Memory B cell (primary cell): ENCODE measurements around the gene NPHP1.

Source experiments
- ATAC-seq: fragments of 150-1000 bp; cut with Tn5 transposase; 2 replicates; pipeline ENCODE4 v1.10.0; 2021; ENCODE audit warnings: low read depth, mild to moderate bottlenecking, moderate library complexity
- DNase-seq, 2 donors: peaks; one replicate each; pipeline ENCODE4 v3.0.0; 2022; ENCODE audit warnings: low spot score in 2 of 2
- H3K27ac Mint-ChIP-seq: one replicate; pipeline ENCODE4 v1.8.0; 2022; ENCODE audit warnings: mild to moderate bottlenecking, moderate library complexity, mixed read lengths
- H3K27me3 Mint-ChIP-seq: one replicate; pipeline ENCODE4 v1.8.0; 2022; ENCODE audit warnings: mixed read lengths
- H3K36me3 Mint-ChIP-seq: one replicate; pipeline ENCODE4 v1.8.0; 2022; ENCODE audit warnings: mild to moderate bottlenecking, mixed read lengths
- H3K4me1 Mint-ChIP-seq: one replicate; pipeline ENCODE4 v1.8.0; 2022; ENCODE audit warnings: mixed read lengths
- H3K4me3 Mint-ChIP-seq: one replicate; pipeline ENCODE4 v1.8.0; 2022; ENCODE audit warnings: mild to moderate bottlenecking, moderate library complexity, mixed read lengths
- H3K9me3 Mint-ChIP-seq: one replicate; pipeline ENCODE4 v1.8.0; 2022; ENCODE audit warnings: mixed read lengths

Gene NPHP1

GRCh38 chr2:110130757-110131156, 74.1 kb downstream of the NPHP1 start:
- H3K9me3 Mint-ChIP-seq: peaks cover 11% of the 10 kb centered on the region
- DNase-seq (no peak), ATAC-seq (no peak)
- H3K27ac Mint-ChIP-seq: no peak overlapping the region
- H3K4me1 Mint-ChIP-seq: no peaks in the 10 kb centered on the region
- H3K4me3 Mint-ChIP-seq: no peak overlapping the region
- H3K27me3 Mint-ChIP-seq: peaks cover 2% of the 10 kb centered on the region
- H3K36me3 Mint-ChIP-seq: peaks cover 13% of the 10 kb centered on the region

- Mint-ChIP-seq H3K9me3 (no peaks in the 10 kb centered on the region), H3K36me3 (peaks cover 6% of the 10 kb centered on the region), H3K4me1 (no peaks in the 10 kb centered on the region), H3K4me3 (no peak overlapping the region), H3K27me3 (peaks cover under 1% of the 10 kb centered on the region), H3K27ac (no peak overlapping the region)
- ATAC-seq (no peak), DNase-seq (no peak)
Observed at GRCh38 chr2:110126906-110127305, 77.9 kb downstream of the NPHP1 start.

DNA sequence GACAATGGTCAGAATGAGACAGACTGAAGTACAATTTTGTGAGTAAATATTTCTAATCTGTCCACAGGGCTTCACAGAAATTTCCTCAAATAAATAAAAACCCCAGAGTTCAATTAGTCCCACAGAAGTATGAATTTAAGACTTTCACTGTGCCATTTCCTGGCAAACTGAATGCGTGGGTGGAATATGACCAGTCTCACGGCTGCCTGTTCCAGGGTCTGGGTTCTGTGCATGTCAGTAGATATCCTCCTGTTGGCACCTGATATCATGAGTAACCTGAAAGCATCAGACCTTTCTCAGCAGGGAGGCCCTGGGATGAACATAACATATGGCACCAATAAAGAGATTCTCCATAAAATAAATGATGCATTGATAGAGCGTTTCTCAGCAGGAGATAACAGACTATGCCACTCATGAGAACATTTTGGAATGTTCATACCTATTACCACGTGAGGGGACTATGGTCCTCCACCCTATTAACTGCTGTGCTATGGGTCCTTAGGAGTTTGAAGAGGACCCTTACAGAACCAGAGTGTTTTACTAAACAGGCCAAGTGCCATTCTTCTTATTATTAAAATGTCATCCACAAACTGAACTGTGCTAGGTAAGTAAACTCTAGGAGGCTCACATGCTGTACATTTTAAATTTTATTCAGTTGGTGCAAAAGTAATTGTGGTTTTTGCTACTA, 78.6 kb downstream of the NPHP1 start:
- ATAC-seq (no peak), DNase-seq (no peak)
- Mint-ChIP-seq H3K27me3 (no peaks in the 10 kb centered on the region), H3K4me3 (no peak overlapping the region), H3K27ac (no peak overlapping the region), H3K9me3 (no peaks in the 10 kb centered on the region), H3K4me1 (no peaks in the 10 kb centered on the region), H3K36me3 (peaks cover 5% of the 10 kb centered on the region)

DNA sequence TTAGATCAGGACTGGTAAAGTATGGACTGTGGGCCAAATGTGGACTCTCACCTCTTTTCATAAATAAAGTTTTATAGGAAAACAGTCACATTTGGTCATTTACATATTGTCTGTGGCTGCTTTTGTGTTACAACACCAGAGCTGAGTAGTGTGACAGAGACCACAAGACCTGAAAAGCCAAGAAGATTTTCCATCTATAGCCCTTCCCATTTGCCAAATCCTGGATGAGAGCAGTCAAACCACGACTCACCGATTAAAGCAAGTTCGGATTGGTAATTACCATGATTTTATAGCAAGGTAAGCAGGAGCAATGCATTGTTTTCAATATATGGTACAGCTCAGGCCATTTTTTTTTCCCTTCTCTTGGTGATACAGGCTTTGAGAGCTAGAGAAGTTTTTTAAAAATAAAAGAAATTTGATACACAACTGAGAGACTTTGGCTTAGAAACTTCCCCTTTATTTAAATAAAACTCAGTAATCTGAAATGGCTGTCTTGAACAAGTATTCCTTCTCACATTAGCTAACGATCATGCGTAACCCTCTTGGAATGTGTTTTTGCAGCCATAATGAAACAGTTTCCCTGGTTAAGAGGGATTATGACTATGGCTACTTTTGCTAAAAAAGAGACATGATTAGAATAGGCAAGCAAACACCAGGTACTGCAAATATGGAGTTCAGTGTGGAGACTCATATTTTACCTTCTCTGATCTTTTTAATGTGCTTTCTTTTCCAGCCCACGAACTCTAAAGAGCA, 79.7 kb downstream of the NPHP1 start:
- ATAC-seq (no peak), DNase-seq (no peak)
- Mint-ChIP-seq H3K4me1 (no peaks in the 10 kb centered on the region), H3K36me3 (no peaks in the 10 kb centered on the region), H3K9me3 (no peaks in the 10 kb centered on the region), H3K27ac (no peak overlapping the region), H3K4me3 (no peak overlapping the region), H3K27me3 (no peaks in the 10 kb centered on the region)

DNA sequence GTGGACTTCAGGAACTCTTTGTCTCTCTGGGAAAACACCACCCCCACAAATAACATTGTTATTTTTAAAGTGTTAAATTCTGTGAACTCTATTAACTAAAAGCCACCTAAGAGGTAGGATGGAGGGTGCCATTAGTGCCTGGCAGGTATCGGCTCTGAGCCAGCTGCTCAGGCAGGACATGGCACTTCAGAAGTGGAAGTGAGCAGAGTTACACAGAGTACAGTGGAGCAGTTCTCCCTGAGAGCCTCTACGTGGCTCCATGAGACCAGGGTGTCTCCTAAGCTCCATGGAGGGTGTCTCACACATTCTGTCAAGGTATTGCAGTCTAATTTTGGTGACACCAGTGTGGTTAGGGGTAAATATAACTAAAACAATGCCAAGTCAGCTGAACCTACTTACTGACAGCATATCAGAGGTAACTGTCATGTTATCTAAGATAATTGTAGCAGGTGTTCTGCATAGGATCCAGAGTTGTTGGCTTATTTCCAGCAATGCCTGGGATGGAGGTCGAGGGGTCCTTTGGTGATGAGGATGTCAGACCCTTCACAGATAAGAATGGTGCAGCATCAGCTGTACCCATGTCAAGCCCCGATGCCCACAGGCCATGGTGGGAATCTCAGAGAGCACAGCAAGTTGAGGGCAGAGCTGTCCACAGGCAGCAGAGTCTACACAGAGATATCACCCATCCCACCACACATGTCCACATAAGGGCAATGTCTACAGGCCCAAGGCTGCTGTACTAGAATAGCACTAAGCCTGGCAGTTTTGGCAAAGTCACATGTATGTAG, 80.6 kb downstream of the NPHP1 start:
- no peaks in the 10 kb centered on the region for H3K4me1 Mint-ChIP-seq
- H3K36me3 Mint-ChIP-seq: no peaks in the 10 kb centered on the region
- ATAC-seq: no peak
- H3K27ac Mint-ChIP-seq: no peak overlapping the region
- no peak overlapping the region for H3K4me3 Mint-ChIP-seq
- H3K9me3 Mint-ChIP-seq: no peaks in the 10 kb centered on the region
- DNase-seq: no peak
- H3K27me3 Mint-ChIP-seq: peaks cover 2% of the 10 kb centered on the region

GRCh38 chr2:110121592-110121991, 83.2 kb downstream of the NPHP1 start:
- H3K4me1 Mint-ChIP-seq: no peaks in the 10 kb centered on the region
- H3K27ac Mint-ChIP-seq: no peak overlapping the region
- H3K9me3 Mint-ChIP-seq: no peaks in the 10 kb centered on the region
- peaks cover 6% of the 10 kb centered on the region for H3K27me3 Mint-ChIP-seq
- ATAC-seq: no peak
- H3K36me3 Mint-ChIP-seq: no peaks in the 10 kb centered on the region
- DNase-seq: no peak
- no peak overlapping the region for H3K4me3 Mint-ChIP-seq

DNA sequence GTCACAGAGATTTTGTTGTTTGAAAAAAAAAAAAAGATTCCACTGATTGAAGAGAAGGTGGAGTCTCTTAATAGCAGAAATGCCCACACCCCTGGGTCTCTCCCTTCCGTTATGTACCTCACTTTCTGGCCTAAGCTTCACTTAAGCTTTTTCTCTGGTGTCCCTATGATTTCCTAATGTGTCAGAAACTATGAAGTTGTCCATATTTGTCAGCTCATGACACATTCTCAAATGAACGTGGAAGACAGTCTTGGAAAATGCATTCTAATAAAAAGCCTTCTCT, 83.8 kb downstream of the NPHP1 start:
- Mint-ChIP-seq H3K27ac (no peak overlapping the region), H3K4me3 (no peak overlapping the region), H3K27me3 (peaks cover 10% of the 10 kb centered on the region), H3K4me1 (no peaks in the 10 kb centered on the region), H3K36me3 (no peaks in the 10 kb centered on the region), H3K9me3 (no peaks in the 10 kb centered on the region)
- ATAC-seq: no peak
- DNase-seq: no peak

DNA sequence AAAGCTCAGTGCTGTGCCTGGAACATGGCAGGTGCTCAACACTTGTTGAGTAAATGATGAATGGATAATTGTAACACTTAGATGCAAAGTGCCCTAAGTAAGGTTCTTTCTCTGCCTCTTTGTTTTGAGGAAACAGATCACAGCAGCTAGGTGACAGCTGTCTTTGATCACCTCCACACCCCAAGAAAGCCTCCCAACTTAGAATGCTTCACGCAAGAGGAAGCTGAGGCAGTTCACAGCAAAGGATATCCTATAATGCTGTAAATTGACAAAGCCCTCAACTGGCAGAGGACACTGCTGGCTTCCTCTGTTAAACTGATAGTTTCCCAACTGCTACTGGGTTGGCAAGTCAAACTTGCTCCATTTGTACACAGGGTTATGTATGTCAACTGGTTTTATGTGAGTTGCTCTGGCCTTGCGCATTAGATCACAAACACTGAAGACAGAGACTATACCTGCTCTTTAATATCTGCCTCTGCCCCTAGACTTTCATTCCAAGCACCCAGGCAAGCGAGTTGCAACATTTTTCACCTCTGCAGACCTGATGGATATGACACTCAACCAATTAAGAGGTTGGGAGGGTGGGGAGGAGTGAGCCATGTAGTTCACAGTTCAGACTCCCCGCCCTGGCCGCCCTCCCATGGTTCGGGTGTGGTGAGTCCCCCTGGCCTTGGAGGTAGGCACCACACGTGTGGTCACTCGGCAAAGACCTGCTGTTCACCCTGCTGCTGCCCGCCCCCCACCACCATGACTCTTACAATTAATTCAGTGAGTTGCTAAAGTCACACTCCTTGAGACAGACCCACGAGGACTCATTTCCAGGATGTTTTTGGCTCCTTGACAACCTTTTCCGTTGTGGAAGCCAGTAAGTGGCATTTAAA, 84.4 kb downstream of the NPHP1 start:
- ATAC-seq (no peak), DNase-seq (no peak)

GRCh38 chr2:110116033-110116710, 88.6 kb downstream of the NPHP1 start:
- Mint-ChIP-seq H3K4me3 (no peak overlapping the region), H3K36me3 (no peaks in the 10 kb centered on the region), H3K9me3 (peaks cover 2% of the 10 kb centered on the region), H3K4me1 (no peaks in the 10 kb centered on the region), H3K27me3 (peaks cover 17% of the 10 kb centered on the region), H3K27ac (no peak overlapping the region)
- no peak for ATAC-seq
- no peak for DNase-seq

More for the DNA sequence above, 84.4 kb downstream of the NPHP1 start:
- Mint-ChIP-seq H3K27ac (no peak overlapping the region), H3K9me3 (no peaks in the 10 kb centered on the region), H3K27me3 (peaks cover 10% of the 10 kb centered on the region), H3K36me3 (no peaks in the 10 kb centered on the region), H3K4me1 (no peaks in the 10 kb centered on the region), H3K4me3 (no peak overlapping the region)

DNA sequence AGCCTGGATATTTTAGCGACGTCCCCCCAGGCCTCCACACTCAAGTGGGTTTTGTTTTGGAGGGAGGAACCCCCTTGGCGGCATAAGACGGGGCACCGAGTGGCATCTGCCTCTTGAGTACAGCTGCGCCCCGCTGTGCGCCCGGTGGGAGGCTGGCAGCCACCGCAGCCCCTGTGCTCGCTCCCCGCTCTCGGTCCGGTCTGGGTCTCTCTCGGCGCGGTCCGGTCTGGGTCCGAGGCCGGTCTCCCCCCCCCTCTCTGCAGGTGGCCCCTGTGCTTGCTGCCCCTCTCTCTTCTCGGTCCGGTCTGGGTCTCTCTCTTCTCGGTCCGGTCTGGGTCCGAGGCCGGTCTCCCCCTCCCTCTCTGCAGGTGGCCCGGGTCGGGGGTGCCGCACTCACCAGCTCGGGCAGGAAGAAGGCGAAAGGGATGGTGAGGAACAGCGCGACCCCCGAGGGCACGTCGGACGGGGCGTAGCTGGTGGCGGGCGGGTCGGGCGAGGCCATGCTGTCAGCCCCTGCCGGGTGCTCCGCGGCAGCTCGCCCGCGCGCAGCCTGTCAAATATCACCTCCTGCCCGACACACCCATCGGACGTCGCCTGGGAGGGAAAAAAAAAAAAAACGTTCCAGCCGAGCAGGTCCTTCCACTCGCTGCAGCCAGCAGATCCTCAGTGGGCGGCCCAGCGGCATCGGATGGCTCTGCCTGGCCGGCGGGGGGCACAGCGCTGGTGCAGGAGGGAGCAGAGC, 89.4 kb downstream of the NPHP1 start, which contains the start of gene MALL:
Gene MALL, minus strand, starts transcription at position 532 of the 742 bp plus-strand sequence. Its CDS starts 30 bp downstream, at position 502.
- no peak for DNase-seq
- no peaks in the 10 kb centered on the region for H3K4me1 Mint-ChIP-seq

DNA sequence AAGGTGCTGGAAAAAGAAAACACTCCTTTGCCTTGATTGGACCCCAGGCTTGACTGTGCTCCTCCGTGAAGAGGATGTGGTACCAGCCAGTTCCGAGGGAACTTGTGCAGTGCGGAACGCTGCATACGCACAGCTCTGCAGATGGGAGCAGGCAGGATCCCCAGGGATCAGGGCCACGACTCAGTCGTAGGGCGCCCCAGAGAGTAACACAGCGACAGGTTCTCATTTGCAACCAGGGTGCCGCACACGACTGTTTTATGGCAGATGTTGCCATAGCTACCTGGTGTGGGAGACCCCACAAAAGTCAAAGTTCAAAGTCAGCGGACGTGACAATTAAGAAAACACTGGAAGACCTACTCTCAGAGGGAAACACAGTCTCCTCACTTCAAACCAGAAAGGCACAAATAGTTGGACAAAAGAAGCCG, 90.0 kb downstream of the NPHP1 start:
- peaks cover 21% of the 10 kb centered on the region for H3K27me3 Mint-ChIP-seq
- no peak for ATAC-seq

More for the DNA sequence above, 89.4 kb downstream of the NPHP1 start, which contains the start of gene MALL:
- Mint-ChIP-seq H3K27ac (no peak within 1 kb of the TSS), H3K27me3 (peaks cover 17% of the 10 kb centered on the region), H3K9me3 (peaks cover 2% of the 10 kb centered on the region), H3K4me3 (no peak within 1 kb of the TSS), H3K36me3 (no peaks in the 10 kb centered on the region)
- ATAC-seq: no peak

GRCh38 chr2:110113961-110114591, 90.7 kb downstream of the NPHP1 start:
- Mint-ChIP-seq H3K9me3 (peaks cover 6% of the 10 kb centered on the region), H3K27me3 (peaks cover 19% of the 10 kb centered on the region), H3K27ac (no peak overlapping the region), H3K4me1 (no peaks in the 10 kb centered on the region), H3K36me3 (no peaks in the 10 kb centered on the region), H3K4me3 (no peak overlapping the region)
- DNase-seq: no peak
- no peak for ATAC-seq

More for the DNA sequence above, 90.0 kb downstream of the NPHP1 start:
- Mint-ChIP-seq H3K9me3 (peaks cover 6% of the 10 kb centered on the region), H3K4me1 (no peaks in the 10 kb centered on the region), H3K27ac (no peak overlapping the region), H3K4me3 (no peak overlapping the region), H3K36me3 (no peaks in the 10 kb centered on the region)
- DNase-seq: no peak
